Memory B cell (primary cell): ENCODE measurements around the gene ABHD12B.

ENCODE experiments used
- ATAC-seq: fragments of 150-1000 bp; cut with Tn5 transposase; 2 replicates; pipeline ENCODE4 v1.10.0; 2021; ENCODE audit warnings: low read depth, mild to moderate bottlenecking, moderate library complexity
- DNase-seq, 2 donors: peaks; one replicate each; pipeline ENCODE4 v3.0.0; 2022; ENCODE audit warnings: low spot score in 2 of 2
- H3K27ac Mint-ChIP-seq: one replicate; pipeline ENCODE4 v1.8.0; 2022; ENCODE audit warnings: mild to moderate bottlenecking, moderate library complexity, mixed read lengths
- H3K27me3 Mint-ChIP-seq: one replicate; pipeline ENCODE4 v1.8.0; 2022; ENCODE audit warnings: mixed read lengths
- H3K36me3 Mint-ChIP-seq: one replicate; pipeline ENCODE4 v1.8.0; 2022; ENCODE audit warnings: mild to moderate bottlenecking, mixed read lengths
- H3K4me1 Mint-ChIP-seq: one replicate; pipeline ENCODE4 v1.8.0; 2022; ENCODE audit warnings: mixed read lengths
- H3K4me3 Mint-ChIP-seq: one replicate; pipeline ENCODE4 v1.8.0; 2022; ENCODE audit warnings: mild to moderate bottlenecking, moderate library complexity, mixed read lengths
- H3K9me3 Mint-ChIP-seq: one replicate; pipeline ENCODE4 v1.8.0; 2022; ENCODE audit warnings: mixed read lengths

Gene ABHD12B, protein sequence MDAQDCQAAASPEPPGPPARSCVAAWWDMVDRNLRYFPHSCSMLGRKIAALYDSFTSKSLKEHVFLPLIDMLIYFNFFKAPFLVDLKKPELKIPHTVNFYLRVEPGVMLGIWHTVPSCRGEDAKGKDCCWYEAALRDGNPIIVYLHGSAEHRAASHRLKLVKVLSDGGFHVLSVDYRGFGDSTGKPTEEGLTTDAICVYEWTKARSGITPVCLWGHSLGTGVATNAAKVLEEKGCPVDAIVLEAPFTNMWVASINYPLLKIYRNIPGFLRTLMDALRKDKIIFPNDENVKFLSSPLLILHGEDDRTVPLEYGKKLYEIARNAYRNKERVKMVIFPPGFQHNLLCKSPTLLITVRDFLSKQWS

GRCh38 chr14:50871914-50872732 is at the start of gene ABHD12B:
TSS of gene ABHD12B (plus strand) at chr14:50872053. CDS start at chr14:50872175, 122 bp downstream.
- ATAC-seq (no peak), DNase-seq (peak in 1 of 2 donors; percentile 26)
- Mint-ChIP-seq H3K36me3 (peaks cover 2% of the 10 kb centered on the region), H3K4me1 (peaks cover 15% of the 10 kb centered on the region), H3K4me3 (peak within 1 kb of the TSS; percentile 11), H3K27ac (no peak within 1 kb of the TSS), H3K9me3 (no peaks in the 10 kb centered on the region), H3K27me3 (peaks cover 26% of the 10 kb centered on the region)

DNA sequence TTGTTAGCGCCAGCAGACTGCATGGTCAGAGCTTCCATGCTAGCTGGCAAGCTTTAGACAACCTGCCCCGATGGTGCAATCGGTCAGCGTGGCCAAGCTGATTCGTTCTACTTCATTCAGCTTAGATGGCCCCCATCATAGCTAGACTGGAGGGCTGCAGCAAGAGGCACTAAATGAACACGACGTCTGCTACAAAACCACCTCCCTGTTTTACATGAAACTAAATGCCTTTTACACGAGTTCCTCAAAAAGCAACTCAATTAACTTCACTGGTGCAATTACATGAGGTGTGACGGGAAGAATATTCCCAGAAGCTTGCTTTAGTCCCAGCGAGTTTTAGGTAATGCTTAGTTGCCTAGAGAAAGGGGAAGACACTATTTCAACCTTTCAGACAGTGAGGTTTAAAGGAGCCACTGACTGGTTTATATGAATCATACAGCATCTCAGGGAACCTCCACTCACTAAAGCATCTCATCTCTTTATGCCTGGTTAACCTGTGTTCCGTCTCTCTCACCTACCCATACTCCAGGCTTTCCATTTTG is 49.3 kb upstream of the ABHD12B start:
- H3K36me3 Mint-ChIP-seq, result peaks cover 21% of the 10 kb centered on the region
- no peaks in the 10 kb centered on the region for H3K9me3 Mint-ChIP-seq
- H3K4me1 Mint-ChIP-seq, result peaks cover 66% of the 10 kb centered on the region
- ATAC-seq (peak; percentile 39), DNase-seq (no peak)
- H3K27ac Mint-ChIP-seq, result peak overlapping the region; percentile 97
- H3K27me3 Mint-ChIP-seq, result no peaks in the 10 kb centered on the region
- H3K4me3 Mint-ChIP-seq, result peak overlapping the region; percentile 77

- peaks cover 21% of the 10 kb centered on the region for H3K36me3 Mint-ChIP-seq
- DNase-seq, result no peak
- H3K27me3 Mint-ChIP-seq, result no peaks in the 10 kb centered on the region
- peaks cover 66% of the 10 kb centered on the region for H3K4me1 Mint-ChIP-seq
- peak overlapping the region; percentile 77 for H3K4me3 Mint-ChIP-seq
- H3K9me3 Mint-ChIP-seq, result no peaks in the 10 kb centered on the region
- ATAC-seq, result peak; percentile 46
- peak overlapping the region; percentile 97 for H3K27ac Mint-ChIP-seq
Observed at GRCh38 chr14:50823051-50823761, 48.6 kb upstream of the ABHD12B start.

GRCh38 chr14:50823762-50824636 is 47.9 kb upstream of the ABHD12B start:
- H3K27me3 Mint-ChIP-seq, result no peaks in the 10 kb centered on the region
- peaks cover 70% of the 10 kb centered on the region for H3K4me1 Mint-ChIP-seq
- DNase-seq (peak in 1 of 2 donors; percentile 43), ATAC-seq (peak; percentile 64)
- H3K4me3 Mint-ChIP-seq, result peak overlapping the region; percentile 77
- H3K9me3 Mint-ChIP-seq, result no peaks in the 10 kb centered on the region
- peak overlapping the region; percentile 97 for H3K27ac Mint-ChIP-seq
- peaks cover 16% of the 10 kb centered on the region for H3K36me3 Mint-ChIP-seq

DNA sequence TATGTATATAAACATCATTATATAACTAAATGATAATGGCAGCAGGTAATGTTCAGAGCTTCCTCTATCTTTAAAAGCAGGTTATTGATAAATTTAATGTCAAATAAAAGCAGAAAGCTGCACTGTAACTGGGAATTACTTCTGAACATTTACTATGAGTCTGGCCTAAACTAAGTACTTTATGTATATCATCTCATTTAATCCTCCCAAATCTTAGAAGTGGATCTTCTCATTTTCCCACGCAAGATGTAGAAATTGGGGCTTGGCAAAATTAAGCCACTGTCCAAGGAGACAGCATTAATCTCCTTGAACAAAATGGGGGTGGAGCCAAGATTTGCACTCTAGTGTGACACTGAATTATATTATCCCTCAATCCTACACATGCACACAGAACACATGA is 46.5 kb upstream of the ABHD12B start:
- DNase-seq (no peak), ATAC-seq (no peak)
- no peak overlapping the region for H3K4me3 Mint-ChIP-seq
- peaks cover 10% of the 10 kb centered on the region for H3K36me3 Mint-ChIP-seq
- H3K27ac Mint-ChIP-seq, result peak overlapping the region; percentile 97
- no peaks in the 10 kb centered on the region for H3K27me3 Mint-ChIP-seq
- H3K4me1 Mint-ChIP-seq, result peaks cover 70% of the 10 kb centered on the region
- H3K9me3 Mint-ChIP-seq, result no peaks in the 10 kb centered on the region

DNA sequence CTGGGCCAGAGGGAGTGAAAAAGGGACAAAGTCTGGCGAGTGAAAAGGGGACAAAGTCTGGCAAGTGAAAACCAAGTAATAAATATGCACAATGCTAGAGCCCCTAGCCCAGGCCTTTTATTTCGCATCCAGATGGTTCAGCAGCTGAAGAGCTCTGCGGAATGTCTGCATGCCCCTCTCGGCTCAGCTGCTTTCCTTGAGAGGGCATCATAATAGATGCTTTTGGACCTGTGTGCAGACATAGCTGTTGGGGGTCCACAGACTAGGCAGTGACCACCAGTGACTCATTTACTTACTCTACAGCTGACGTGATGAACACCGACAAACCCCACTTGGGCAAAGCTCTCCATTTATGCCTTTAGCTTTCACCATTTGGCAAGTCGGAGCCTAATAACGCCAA is 45.2 kb upstream of the ABHD12B start:
- no peak for DNase-seq
- H3K4me1 Mint-ChIP-seq, result peaks cover 62% of the 10 kb centered on the region
- ATAC-seq, result no peak
- no peaks in the 10 kb centered on the region for H3K9me3 Mint-ChIP-seq
- no peak overlapping the region for H3K4me3 Mint-ChIP-seq
- H3K27me3 Mint-ChIP-seq, result no peaks in the 10 kb centered on the region
- H3K36me3 Mint-ChIP-seq, result peaks cover 7% of the 10 kb centered on the region
- H3K27ac Mint-ChIP-seq, result peak overlapping the region; percentile 97

- H3K27ac Mint-ChIP-seq, result peak overlapping the region; percentile 97
- peaks cover 53% of the 10 kb centered on the region for H3K4me1 Mint-ChIP-seq
- peak overlapping the region; percentile 95 for H3K4me3 Mint-ChIP-seq
- DNase-seq (no peak), ATAC-seq (no peak)
- H3K27me3 Mint-ChIP-seq, result no peaks in the 10 kb centered on the region
- H3K9me3 Mint-ChIP-seq, result no peaks in the 10 kb centered on the region
- H3K36me3 Mint-ChIP-seq, result peaks cover 5% of the 10 kb centered on the region
Observed at GRCh38 chr14:50828721-50829488, 42.9 kb upstream of the ABHD12B start.

- ATAC-seq, result no peak
- no peak for DNase-seq
- peaks cover 53% of the 10 kb centered on the region for H3K4me1 Mint-ChIP-seq
Observed at GRCh38 chr14:50829489-50830043, 42.3 kb upstream of the ABHD12B start.

DNA sequence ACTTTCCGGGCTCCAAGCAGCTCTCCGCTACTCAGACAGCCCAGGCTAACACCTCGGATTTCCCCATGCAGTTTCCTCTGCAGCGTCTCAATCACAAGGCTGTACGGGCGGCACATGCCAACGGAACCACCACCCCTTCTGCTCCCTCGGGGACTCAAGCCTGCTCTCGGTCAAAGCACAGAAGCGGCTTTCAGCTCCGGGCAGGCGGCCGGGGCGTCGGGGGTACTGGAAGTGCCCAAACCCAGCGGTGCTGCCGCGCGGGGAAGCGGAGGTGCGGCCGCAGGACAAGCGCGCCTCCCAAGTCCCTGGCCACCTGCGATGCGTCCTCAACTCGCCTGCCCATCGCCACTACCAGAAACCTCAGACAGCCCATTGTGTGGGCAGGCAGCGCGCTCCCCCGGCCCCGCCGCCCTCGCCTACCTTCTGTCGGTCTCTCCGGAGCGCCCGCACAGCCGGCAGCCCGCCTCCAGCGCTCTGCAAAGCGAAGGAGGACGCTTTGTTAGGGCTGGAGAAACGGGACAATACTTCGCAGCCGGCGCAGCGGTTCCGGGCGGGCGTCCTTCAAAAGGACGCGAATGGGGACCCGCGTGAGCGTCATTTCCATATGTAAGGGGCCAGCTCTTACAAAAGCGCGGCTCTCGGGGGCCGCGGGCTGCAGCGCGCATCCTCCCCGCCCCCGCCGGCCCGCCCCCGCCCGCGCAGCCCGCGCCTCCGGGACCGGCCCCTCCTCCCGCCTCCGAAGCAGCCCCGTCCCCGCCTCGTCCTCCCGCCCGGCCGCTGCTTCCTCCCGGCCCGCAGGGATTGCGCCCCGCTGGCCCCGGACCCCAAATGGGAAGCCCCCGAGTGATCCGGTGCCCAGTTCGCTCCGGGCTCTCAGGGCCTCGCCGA is 41.6 kb upstream of the ABHD12B start:
- no peaks in the 10 kb centered on the region for H3K27me3 Mint-ChIP-seq
- ATAC-seq (peak; percentile 76), DNase-seq (peak; percentile 76 to 84)
- peak overlapping the region; percentile 95 for H3K4me3 Mint-ChIP-seq
- peaks cover 55% of the 10 kb centered on the region for H3K4me1 Mint-ChIP-seq
- H3K27ac Mint-ChIP-seq, result peak overlapping the region; percentile 97
- no peaks in the 10 kb centered on the region for H3K9me3 Mint-ChIP-seq
- H3K36me3 Mint-ChIP-seq, result peaks cover 5% of the 10 kb centered on the region

More at GRCh38 chr14:50829489-50830043, 42.3 kb upstream of the ABHD12B start:
- H3K27me3 Mint-ChIP-seq, result no peaks in the 10 kb centered on the region
- H3K27ac Mint-ChIP-seq, result peak overlapping the region; percentile 97
- H3K36me3 Mint-ChIP-seq, result peaks cover 5% of the 10 kb centered on the region
- H3K9me3 Mint-ChIP-seq, result no peaks in the 10 kb centered on the region
- peak overlapping the region; percentile 95 for H3K4me3 Mint-ChIP-seq

DNA sequence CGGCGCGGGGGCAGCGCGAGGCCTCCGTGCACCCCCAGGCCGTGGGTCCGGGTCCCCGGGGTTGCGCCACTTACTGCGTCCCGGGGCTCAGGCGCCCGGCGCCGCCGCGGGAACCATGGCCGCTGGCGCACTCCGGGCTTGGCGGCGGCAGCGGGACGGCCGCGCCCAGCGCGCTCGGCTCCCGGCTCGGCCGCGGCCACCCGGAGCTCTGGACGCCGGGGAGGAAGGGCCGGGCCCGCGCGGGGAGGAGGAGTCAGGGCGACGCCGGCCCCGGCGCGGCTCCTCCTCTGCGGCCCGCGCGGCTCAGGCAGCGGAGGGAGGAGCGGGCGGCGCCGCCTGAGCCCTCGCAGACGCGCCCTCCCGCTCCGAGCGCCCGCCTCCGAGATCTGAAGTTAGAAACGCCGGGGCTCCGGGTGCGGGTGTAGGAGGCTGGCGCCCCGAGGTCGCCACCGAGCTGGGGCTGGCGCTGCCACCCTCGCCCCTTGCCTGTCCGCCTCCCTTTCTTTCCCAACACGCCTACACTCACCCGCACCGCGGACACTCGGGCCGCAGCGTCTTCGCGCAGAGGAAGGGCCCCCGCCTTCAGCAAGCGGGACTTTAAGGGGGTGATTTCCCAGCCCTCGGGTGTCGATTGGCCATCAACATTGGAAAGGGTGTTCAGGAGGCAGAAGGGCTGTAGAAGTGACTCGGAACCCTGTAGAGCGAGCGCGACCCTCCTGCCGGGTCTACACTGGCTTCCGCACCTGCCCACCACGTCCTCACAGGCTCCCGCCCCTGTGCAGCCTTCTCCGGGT is 40.7 kb upstream of the ABHD12B start, which contains the start of gene NIN:
NIN (minus strand) TSS at position 231 of the 794 bp plus-strand sequence. CDS start 9,106 bp downstream, outside the sequence.
- ATAC-seq (peak; percentile 70), DNase-seq (peak; percentile 68 to 81)
- Mint-ChIP-seq H3K36me3 (peaks cover 5% of the 10 kb centered on the region), H3K4me3 (peak within 1 kb of the TSS; percentile 98), H3K27me3 (no peaks in the 10 kb centered on the region), H3K27ac (peak within 1 kb of the TSS; percentile 98), H3K9me3 (no peaks in the 10 kb centered on the region), H3K4me1 (peaks cover 54% of the 10 kb centered on the region)

DNA sequence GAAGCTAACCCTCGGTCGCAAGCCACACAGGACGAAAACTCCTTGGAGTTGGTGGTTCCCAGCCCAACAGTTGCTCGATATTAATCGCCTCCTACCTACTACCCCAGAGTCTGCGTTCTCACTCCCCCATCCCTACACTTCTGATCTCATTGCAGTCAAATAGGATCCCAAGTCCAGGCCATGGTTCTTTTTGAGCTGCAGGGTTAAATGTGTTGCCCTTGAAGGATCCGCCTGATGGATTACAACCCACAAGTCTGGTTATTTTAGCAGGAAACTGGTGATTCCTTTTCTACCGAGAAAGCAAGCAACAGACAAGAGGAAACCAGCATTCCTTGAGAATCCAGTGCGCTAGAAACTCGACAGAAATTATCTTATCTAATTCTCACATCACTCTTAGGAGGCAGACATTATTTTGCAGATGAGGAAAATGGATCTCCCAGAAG is 40.1 kb upstream of the ABHD12B start:
- Mint-ChIP-seq H3K27me3 (no peaks in the 10 kb centered on the region), H3K4me3 (peak overlapping the region; percentile 98), H3K4me1 (peaks cover 49% of the 10 kb centered on the region), H3K36me3 (peaks cover 2% of the 10 kb centered on the region), H3K9me3 (no peaks in the 10 kb centered on the region), H3K27ac (peak overlapping the region; percentile 98)
- DNase-seq, result no peak
- no peak for ATAC-seq
